ENCODE results near the gene PCBP3. TPM values are rescaled to one million over a fixed set of nuclear protein-coding genes. Genes with fewer than 3 reads are reported as not detected.

The PCBP3 gene
- total RNA-seq, 1 donor, result 7.0 TPM

DNA sequence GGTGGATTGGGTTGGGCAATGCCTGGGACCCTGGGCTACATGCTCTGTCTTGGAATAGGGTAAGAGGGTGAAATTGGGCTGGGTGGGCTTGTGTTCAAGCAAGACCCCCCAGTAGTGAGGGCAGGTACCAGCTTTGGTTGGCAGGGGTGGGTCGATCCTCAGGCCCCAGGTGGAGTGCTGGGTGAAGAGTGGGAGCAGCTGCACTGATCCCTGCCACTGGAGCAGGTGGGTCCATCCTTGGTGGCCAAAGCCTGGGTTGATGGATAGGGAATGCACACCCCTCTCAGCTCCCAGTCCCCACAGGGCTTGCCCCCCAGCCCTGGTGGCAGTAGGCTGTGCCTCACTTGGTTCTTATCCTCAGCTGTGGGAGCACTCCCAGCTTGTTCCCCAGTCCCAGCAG, 135.2 kb downstream of the PCBP3 start:
- no peak for DNase-seq (ENCODE audit: low read depth in 2 of 3, low spot score in 2 of 3)

DNA sequence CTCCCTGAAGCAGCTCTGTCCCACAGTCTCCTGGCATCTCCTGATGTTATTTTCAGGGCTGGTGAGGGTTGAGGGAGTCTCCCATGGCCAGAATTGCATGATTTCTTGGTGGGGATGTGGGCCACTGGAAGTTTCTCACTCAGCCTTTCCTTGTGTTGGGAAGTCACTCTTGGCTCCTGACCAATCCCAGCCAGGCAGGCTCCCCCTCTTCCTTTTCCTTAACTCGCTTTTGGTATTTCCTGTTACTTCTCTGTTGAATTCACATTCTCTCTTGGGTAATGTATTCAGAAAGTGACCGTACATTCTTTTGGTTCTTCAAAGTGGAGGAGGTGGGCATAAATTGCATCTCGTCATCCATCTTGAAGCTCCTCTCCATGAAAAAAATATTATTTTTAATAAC, 135.7 kb downstream of the PCBP3 start:
- no peak for DNase-seq (ENCODE audit: low read depth in 2 of 3, low spot score in 2 of 3)

DNA sequence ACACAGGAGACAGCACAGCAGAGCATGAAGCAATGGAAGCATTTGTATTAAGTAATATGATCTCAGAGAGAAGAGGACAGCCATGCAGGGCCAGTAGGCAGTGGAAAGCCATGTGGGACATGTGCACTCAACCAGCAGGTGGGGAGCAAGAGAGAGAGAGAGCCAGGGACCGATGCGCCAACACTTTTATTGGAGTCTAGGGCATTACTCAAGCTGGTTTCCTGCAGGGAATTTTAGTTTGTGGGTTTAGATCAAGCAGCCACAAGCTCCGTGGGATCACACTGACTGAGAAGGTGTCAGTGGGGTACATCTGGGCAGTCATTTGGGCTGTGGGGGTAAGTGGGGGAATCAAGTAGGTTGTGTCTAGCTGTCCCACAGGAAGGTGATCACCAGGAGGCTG, 137.1 kb downstream of the PCBP3 start:
- no peak for DNase-seq (ENCODE audit: low read depth in 2 of 3, low spot score in 2 of 3)

DNA sequence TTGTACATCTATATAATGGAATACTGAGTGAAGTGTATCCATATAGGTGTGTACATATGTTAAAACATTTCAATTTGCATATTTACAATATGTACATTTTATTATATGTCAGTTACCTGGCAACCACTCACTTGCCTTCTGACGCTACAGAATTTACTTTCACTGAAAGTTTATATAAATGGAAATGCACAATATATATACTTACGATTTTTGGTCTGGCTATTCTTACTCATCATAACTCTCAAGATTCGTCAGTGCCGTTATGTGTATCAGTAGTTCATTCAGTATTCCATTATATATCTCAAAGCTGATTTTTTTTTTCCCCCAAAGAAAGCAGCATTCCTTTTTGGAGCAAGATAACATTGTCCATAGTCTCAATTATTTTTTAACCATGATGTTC, 138.2 kb downstream of the PCBP3 start:
- no peak for DNase-seq (ENCODE audit: low read depth in 2 of 3, low spot score in 2 of 3)

DNA sequence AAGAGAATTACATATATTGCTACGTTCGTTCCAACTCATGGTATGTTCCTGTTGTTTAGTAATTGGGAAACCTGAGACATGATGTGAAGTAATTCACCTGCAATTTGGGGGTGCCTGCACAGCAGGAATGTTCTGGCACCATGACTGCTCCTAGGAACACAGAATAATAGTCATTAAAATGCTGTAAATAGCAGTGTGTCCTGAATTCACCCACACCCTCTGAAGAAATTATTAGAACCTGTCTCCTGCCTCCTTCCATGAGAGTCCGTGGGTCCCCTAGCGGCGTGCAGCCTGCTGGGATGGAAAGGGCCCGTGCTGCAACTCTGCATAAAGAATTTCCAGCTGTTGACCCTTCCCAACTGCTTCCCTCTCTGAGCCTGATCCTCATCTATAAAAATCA, 143.1 kb downstream of the PCBP3 start:
- no peak for DNase-seq (ENCODE audit: low read depth in 2 of 3, low spot score in 2 of 3)

DNA sequence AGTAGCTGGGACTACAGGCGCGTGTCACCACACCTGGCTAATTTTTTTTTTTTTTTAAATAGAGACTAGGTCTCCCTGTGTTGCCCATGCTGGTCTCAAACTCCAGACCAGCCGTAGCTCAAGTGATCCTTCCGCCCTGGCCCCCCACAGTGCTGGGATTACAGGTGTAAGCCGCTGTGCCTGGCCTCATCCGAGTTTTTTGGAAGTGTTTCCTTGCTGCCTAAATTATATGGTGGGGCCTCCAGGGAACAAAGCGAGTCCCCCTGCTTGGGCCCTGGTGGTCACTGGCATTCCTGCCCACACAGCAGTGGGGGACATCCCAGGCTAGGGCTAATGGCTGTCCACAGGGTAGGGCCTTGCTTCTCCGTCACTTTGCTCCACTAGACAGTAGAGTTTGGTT, 143.8 kb downstream of the PCBP3 start:
- DNase-seq (ENCODE audit: low read depth in 2 of 3, low spot score in 2 of 3), result no peak

DNA sequence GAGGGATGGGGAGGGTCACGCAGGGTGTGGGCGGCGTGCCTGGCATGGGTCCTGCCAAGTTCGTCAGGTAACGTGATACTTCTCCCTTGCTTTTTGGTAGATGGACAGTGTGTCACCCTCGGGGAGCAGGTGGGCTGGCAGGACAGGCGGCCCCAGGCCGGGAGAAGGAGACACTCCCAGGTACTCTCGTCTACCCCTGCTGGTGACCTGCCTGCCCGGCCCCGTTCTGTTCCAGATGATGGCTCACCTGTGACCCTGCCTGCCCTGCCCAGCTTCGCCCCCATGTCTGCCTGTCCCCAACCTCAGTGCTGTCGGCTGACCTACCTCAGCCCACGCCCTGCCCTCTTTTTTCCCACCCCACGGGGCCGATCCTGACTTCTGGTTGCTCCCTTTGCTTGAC, 144.7 kb downstream of the PCBP3 start:
- no peak for DNase-seq (ENCODE audit: low read depth in 2 of 3, low spot score in 2 of 3)

DNA sequence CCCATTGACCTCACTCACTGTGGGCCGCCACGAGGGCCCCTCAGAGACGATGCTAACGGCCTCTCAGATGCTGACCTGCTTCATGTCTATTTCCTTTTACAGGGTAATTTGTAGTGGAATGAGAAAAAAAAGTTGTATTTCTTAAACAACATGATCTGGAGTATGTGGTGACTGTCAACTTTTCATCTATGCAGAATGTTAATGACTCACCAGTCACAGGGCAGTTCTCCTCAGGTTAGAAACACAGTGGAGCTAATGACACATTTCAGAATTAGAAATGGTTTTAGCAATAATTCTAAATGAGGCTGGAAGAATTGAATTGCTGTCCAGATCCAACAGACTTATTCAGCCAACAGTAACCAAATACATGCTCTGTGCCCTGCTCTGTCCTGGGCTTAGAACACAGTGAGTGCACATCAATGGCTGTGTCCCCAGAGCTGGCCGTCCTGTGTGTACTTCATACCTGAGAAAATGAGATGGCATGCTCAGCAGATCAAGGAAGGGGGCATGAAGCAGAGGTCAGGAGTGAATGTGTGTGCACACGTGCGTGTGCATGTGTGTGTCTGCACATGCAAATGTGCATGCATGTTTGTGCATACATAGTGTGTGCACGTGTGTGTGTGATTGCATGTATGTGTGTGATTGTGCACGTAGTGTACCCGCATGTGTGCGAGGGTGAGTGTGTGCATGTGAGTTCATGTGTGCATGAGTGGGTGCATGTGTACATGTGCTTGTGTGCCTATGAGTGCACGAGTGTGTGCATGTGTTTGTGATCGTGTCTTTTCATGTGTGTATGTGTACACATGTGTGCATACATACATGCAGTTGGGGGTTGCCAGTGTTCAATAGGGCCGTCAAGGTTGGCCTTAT, 145.3 kb downstream of the PCBP3 start:
- DNase-seq (ENCODE audit: low read depth in 2 of 3, low spot score in 2 of 3), result no peak

DNA sequence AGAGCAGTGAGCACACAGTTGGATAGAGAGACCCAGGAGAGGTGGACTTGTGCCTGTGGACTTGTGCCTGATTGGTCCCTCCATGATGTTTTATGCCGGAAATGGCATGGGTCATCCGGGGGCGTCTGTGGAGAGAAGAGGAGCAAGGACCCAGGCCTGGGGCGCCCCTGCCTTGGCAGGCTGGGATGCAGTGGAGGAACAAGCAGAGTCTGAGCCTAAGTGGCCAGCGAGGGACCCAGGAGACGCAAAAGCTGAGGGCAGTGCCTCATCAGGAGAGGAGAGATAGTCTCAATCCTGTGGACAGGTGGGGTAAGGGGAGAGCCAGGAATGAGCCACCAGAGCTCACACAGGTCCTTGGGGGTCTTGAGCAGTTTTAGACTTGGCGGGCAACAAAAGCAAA, 146.9 kb downstream of the PCBP3 start:
- no peak for DNase-seq (ENCODE audit: low read depth in 2 of 3, low spot score in 2 of 3)

DNA sequence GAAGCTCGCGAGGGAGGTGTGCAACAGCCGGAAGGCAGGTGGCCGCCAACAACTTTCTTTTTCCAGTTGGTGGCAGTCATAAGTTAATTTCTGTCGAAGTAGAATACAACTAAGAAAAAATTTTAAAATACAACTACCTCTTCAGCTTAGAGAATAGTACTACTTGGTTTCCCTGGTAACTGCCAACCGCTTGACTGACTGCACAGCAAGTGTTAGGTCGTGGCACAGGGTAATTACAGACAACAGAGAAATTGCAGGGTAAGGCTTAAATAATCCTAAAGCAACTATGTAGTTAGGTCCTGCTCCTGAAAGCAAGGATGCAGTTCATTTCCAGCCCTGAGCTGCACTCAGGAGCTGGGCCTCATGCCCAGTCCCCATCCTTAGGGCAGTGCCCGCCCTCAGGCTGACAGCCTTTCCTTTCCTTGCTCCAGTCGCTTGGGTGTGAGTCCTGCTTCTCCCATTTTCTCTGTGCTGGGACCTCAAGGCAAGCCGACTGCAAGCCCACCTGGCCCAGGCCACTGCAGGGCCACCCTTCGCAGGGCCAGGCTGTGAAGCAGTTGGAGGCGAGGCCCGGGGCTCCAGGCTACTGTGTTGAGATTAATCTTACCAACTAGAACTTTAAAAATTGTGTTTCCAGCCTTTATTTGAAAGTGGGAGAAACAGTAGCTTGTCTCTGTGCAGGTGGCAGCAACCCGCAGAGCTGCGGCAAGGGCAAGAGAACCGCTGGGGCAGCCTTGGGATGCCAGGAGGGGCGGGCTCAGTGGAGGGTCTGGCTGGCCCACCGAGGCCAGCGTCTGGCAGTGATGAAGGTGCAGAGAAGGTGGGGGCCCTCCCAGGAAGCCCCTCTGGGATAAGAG, 148.3 kb downstream of the PCBP3 start:
- no peak for DNase-seq (ENCODE audit: low read depth in 2 of 3, low spot score in 2 of 3)

DNA sequence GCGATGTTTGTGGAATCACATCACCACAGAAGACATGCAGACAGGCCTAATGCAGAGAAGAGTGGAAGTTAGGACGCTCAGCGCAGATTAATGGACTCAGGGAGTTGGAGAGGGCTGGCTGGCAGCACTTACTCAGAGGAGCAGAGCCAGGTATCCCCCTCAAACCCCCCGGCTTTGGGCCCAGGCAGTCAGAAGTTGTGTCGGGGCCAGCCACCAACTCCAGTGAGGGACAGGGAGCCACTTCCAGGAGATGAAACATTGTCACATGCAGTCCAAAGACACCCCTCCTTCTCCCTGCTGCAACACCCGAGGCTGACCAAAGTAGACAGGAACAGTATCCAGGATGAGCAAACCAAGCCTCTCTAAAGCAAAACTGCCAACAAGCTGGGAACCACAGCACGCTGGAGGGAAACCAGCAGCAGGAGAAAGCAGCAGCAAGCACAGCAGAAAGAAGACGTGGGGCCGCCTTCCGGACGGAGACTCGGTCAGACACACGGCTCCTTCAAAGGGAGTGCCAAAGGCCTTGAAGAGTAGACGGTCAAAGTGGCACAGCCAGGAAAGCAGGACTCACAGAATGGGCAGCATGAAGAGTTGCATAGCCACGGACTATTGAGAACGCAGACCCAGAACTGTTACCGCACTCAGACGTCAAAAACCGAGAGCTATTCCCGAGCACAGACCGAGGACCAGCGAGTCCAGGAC, 149.3 kb downstream of the PCBP3 start:
- no peak for DNase-seq (ENCODE audit: low read depth in 2 of 3, low spot score in 2 of 3)

DNA sequence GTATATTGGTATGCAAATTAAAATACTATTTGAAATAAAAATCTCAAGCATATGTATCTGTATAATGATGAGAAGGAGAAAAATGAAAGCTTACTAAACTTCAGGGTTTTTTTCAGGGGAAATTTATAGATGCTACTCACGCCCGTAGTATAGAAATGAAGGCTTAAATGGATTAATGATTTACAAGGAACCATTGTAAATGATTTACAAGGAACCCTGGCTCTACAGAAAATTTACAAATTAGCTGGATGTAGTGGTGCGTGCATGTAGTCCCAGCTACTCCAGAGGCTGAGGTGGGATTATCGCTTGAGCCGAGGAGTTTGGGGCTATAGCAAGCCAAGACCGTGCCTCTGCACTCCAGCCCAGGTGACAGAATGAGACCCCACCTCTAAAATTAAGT, 150.5 kb downstream of the PCBP3 start:
- DNase-seq (ENCODE audit: low read depth in 2 of 3, low spot score in 2 of 3), result no peak

DNA sequence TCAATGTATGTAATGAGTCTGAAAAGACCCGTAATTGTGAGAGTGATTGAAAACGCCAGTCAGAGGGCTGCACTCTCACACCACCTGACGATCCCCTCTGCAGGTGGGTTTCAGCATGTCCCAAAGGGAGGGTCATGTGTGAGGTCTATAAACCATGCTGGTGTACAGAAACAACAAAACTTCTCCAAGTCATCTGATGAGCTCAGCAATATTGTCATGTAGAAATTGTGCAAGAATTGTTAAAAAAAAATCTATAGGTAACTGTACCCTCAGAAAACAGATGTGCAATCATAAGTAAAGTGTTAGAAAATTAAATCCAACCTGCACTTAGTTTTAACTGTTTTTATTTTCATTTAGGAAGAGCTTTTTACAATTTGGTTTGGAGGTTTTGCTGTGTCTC, 152.5 kb downstream of the PCBP3 start:
- DNase-seq (ENCODE audit: low read depth in 2 of 3, low spot score in 2 of 3), result no peak

DNA sequence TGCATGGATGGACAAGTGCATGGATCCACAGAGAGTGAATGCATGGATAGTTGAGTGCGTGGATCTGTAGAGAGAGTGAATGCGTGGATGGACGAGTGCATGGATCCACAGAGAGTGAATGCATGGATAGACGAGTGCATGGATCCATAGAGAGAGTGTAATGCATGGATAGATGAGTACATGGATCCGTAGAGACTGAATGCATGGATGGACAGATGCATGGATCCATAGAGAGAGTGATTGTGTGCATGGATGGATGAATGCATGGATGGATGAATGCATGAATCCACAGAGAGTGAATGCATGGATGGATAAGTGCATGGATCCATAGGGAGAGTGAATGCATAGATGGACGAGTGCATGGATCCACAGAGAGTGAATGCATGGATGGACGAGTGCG, 153.8 kb downstream of the PCBP3 start:
- DNase-seq (ENCODE audit: low read depth in 2 of 3, low spot score in 2 of 3), result no peak

DNA sequence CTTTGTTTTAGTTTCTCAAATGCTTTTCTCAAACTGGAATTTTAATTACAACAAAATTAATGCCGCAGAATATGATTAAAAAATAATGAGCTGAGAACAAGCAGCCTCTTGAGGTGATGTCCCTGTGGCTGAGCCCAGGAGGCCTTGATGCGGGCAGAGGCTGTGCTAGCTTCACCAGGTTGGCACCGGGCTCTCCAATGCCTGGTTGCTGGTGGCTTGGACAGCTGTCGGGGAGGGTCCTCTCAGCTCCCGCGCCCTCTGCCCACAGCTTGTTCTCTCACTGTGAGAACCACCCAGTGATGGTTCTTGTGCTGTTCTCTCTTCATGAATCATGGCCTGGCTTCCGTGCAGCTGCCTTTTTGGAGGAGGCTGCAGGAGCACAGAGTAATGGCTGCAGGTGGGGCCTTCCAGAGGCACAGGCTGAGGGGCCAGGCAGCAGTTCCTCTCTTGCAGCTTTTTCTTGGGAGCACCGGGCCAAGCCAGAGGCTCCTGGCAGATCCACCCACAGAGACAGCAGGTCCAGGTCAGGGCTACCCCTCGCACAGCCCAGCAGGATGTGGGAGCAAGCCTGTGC, 156.3 kb downstream of the PCBP3 start:
- no peak for DNase-seq (ENCODE audit: low read depth in 2 of 3, low spot score in 2 of 3)

DNA sequence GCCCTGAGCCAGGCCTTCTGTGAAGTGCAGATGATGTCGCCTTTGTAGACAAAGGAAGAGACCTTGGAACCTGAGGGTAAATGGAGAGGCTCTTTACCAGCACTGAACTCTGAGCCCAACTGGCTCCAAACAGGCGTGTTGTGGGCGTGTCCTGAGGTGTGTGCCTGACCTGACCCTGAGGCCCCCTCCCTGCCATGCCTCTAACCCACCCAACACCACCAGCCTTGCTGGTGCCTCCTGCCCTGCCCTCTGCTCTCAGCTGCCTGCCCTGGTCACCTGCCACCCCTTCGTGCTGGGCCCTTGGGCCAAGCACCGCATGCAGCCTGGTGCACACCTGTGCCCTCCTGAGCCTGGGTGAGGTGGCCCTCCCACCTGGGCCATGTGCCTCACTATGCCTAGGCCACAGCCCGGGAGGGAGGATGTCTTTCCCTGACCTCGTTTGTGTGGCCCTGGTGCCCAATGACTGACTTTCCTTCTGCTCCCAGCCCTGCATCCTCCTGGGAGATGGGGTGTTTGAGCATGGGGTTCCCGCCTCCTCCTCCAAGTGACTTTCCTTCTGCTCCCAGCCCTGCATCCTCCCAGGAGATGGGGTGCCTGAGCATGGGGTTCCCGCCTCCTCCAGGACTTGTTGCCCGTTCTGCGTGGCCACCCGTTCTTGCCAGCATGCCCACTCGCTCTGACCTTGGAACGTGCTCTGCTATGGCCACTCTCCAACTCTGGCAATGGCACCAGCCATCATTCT, 157.0 kb downstream of the PCBP3 start:
- DNase-seq (ENCODE audit: low read depth in 2 of 3, low spot score in 2 of 3), result no peak

DNA sequence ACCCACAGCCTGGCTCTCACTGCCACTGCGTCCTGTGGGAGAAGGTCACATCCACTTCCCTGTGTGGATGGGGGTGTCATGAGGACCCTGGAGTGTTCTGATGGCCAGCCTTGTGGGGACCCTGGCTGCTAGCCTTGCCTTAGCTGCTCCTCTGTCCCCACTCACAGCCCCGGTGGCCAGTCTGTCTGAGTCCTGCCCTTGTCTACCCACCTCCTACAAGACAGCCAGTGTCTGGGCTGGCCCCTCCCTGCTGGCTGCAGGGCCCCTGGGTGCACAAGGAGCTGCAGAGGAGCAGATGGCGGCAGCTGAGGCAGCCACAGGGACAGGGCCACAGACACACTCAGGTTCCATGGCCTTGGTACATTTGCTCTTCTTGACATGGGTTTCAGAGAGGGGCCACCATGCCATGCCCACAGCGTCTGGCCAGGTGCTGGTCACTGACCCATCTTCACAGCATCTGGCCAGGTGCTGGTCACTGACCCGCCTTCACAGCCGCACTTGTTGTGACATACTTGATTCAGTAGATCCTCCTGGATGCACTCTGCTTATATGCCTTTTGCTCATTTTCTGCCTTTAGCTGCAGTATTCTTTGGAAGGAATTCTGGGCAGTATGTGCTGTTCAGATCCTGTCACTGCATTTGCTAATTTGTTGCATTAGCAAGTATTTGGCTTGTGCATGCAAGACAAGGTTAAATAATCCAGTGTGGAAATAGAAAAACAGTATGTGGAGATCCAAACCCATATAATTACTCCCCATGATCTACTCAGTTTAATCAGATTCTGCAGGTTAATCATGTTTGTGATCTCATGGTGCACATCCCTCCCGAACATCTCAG, 157.8 kb downstream of the PCBP3 start:
- DNase-seq (ENCODE audit: low read depth in 2 of 3, low spot score in 2 of 3), result no peak

DNA sequence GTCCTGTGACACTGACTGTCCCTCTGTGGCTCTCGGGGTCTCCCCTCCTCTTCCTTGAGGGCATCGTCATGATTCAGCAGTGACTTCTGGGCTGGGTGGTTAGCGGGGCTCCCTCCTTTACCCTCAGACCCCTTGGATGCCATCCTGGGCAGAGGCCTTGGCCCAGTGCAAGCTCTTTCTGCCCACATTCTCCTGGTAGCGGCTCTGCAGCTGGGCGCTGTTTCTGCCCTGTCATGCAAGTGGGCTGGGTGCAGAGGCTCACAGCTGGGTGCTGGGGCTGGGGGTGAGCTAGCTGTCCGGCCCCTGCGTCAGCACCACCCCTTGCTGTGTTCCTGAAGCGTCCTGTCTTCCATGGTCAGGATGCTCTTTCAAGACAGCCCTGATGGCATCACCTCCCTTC, 158.5 kb downstream of the PCBP3 start:
- DNase-seq (ENCODE audit: low read depth in 2 of 3, low spot score in 2 of 3), result no peak

DNA sequence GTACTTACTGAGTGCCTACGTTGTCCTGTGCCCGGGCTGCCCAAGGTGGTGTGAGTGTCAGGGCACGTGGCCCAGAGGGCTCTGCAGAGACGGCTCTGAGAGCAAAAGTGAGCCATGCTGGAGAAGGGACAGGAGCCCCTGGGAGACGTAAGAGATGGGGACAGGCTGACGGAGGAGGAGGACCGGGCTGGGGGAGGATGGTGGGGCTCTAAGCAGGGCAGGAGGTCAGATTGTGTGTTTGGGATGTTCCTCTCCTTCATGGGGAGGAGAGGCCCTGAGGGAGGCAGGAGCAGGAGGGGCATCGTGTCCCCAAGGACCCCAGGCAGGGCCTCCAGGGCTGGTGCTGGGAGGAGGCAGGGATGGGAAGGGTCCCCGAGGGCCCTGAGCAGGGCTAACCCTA, 158.9 kb downstream of the PCBP3 start:
- no peak for DNase-seq (ENCODE audit: low read depth in 2 of 3, low spot score in 2 of 3)
